Measurements from ENCODE around the gene ZRANB2. TPM values are rescaled to one million over a fixed set of nuclear protein-coding genes. Genes with fewer than 3 reads are reported as not detected.

Gene ZRANB2
- total RNA-seq, 2 donors from 2014 or later: 79.2 to 81.3 TPM

DNA sequence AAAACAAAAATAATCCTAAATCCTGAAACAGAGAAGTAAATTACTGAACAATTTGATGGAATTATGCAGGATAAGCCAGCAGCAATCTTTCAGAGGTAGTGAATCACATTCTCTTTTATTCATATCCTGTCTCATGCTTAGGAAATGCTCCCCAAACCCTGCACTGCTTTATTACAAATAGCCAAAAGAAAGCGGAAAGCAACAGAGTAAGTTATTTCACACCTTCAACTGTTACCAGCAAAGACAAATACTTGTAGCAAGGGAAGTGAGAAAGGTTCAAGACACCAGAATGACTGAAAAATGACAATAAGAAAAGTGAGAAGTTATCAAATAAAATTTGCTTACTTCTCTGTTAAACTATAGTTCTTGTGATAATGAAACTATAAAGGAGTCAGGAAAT, 6.2 kb downstream of the ZRANB2 start:
- intact Hi-C loops (cut with DNase I): no loop called here

GRCh38 chr1:71072273-71072672, 8.6 kb downstream of the ZRANB2 start:
- intact Hi-C loops (cut with DNase I): no loop called here
- DNase-seq (ENCODE audit: low spot score): no peak

More for the DNA sequence above, 6.2 kb downstream of the ZRANB2 start:
- DNase-seq (ENCODE audit: low spot score): no peak

DNA sequence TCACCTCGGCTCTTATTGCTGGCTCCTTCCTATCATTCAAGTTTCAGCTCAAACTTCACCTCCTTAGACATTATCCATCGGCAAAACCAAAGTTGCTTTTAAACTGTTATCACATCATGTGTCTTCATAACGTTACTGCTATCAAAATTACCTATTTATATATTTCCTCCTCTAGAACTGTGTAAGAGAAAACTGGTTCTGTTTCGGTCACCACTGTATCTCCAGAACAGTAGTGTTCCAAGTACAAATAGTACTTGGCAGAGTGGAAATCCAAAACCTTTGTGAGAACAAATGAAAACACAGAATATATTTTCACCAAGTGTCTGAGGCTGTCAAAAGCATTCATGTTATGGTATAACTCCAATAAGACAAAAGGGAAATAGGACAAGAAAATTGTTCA, 9.1 kb downstream of the ZRANB2 start:
- intact Hi-C loops (cut with DNase I): no loop called here
- no peak for DNase-seq (ENCODE audit: low spot score)

DNA sequence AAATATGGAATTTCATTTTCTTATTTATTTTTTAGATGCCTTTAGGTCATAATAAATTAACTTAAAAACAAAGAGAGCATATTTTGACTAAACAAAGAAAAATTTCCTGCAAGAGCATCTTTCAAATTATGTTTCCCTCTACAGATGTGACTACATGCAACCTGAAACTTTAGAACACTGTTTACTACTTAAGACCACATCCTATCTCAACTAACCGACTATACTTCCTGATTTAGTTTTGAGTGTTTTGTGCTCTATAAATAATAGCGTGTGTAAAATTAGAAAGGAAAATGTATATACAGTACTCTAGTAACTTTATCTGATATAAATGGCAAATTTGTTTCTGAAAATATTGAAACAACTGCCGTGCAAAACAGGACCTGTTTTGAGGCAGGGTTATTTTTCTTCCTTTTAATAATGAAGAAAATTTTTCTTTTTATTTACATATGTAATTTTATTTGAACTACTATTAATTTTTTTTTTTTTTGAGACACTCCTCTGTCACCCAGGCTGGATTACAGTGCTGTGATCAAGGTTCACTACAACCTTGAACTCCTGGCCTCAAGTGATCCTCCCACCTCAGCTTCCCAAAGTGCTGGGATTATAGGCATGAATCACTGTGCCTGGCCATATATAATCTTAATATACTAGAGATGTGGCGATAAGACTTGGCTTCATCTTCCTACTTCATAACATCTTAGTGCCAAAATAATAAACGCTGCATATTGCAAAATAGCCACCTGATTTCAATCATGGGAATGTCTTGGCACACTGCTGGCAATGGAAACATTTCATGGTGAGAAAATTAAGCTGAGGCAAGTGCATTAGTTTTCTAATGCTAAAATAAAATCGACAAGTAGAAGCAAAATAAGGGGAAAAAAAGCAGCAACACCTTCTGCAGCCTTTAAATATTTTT, 12.3 kb downstream of the ZRANB2 start:
- DNase-seq (ENCODE audit: low spot score): no peak
- intact Hi-C loops (cut with DNase I): no loop called here

DNA sequence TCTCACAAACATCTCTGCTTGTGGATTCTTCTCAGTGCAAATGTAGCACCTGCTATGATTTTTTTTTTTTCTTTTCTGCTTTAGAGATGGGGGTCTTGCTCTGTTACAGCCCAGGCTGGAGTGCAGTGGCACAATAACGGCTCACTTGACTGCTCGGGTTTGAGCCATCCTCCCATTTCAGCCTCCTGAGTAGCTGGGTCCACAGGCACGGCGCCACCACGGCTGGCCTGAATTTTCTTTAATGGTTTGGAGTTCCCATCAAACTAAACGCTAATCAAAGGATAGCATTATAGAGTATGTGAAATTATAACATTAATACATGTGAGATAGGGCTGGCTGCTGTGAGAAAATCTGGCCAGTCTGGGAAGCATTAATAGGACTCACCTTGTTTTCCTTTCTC, 26.0 kb downstream of the ZRANB2 start:
- DNase-seq (ENCODE audit: low spot score): no peak
- intact Hi-C loops (cut with DNase I): loop anchor here (5.0 to 10.0 kb wide), 2 partner anchors 367 to 370 kb away; no protein-coding TSS in a partner anchor

DNA sequence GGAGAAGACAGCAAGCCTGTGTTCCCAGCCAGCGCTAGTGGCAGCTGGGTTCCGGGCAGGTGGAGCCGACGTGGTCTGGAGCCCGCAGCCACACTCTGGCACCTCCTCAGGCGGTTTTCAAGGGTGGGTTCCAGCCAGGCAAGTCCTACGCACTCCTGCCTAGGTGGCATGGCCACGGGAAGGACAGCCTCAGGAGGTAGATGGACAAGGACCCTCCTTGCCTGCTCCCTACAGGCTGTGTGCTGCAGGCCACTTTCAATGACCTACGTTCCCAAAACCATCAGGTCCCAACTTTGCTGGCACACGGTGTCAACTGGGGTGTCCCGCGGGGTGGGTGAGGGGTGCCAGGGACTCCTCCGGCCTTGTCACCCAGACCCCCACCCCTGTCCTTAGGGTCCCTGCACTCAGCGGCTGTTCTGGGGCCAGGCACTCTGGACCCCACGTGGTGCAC, 26.5 kb downstream of the ZRANB2 start:
- DNase-seq (ENCODE audit: low spot score): peak; percentile 79
- intact Hi-C loops (cut with DNase I): loop anchor here (5.0 to 10.0 kb wide), 2 partner anchors 367 to 370 kb away; no protein-coding TSS in a partner anchor

- DNase-seq (ENCODE audit: low spot score): no peak
- intact Hi-C loops (cut with DNase I): loop anchor here (5.0 to 10.0 kb wide), 2 partner anchors 366 to 369 kb away; no protein-coding TSS in a partner anchor
Observed at GRCh38 chr1:71053758-71054157, 27.1 kb downstream of the ZRANB2 start.

GRCh38 chr1:71053146-71053545, 27.7 kb downstream of the ZRANB2 start:
- intact Hi-C loops (cut with DNase I): loop anchor here (5.0 to 10.0 kb wide), 2 partner anchors 366 to 368 kb away; no protein-coding TSS in a partner anchor

DNA sequence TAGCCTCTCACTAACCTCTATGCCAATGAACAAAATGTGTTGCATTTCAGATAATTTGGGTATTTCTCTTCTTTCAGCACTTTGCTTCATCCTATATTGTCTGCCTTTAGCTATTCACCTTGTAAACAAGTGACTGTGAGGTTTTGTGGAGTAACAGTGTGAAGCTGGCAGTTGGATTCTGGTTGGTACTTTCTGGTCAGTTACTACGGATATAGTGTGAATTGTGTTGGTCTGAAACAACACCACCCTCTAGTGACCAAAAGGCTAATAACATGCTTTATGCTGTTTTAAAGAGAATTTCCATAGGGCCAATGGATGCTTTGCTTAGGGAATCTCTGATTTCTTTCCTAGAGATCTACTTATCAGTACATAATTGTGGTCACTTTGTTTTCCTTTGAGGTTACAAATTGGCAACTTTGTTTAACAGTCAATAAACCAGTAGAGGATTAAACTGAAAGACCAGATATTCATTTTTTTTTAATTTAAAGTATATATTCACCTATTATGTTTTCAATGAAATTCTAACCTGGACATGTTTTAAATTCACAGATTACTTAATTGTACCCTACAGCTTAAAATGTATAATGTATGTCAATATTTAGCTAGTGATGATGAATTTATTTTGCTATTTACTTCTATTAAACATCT, 30.8 kb downstream of the ZRANB2 start:
- intact Hi-C loops (cut with DNase I): loop anchor here (5.0 to 10.0 kb wide), 3 partner anchors 363 to 523 kb away; no protein-coding TSS in a partner anchor
- no peak for DNase-seq (ENCODE audit: low spot score)

More at GRCh38 chr1:71053146-71053545, 27.7 kb downstream of the ZRANB2 start:
- DNase-seq (ENCODE audit: low spot score): no peak

GRCh38 chr1:71047635-71048607, 32.9 kb downstream of the ZRANB2 start, which contains the start of gene PTGER3:
PTGER3 (minus strand) TSS chr1:71047816; CDS start chr1:71047577, 239 bp downstream.
- intact Hi-C loops (cut with DNase I): loop anchor here in 1 of 2 donors (5.0 kb wide), 1 partner anchor 521 kb away; no protein-coding TSS in a partner anchor
- DNase-seq (ENCODE audit: low spot score): peak; percentile 89

DNA sequence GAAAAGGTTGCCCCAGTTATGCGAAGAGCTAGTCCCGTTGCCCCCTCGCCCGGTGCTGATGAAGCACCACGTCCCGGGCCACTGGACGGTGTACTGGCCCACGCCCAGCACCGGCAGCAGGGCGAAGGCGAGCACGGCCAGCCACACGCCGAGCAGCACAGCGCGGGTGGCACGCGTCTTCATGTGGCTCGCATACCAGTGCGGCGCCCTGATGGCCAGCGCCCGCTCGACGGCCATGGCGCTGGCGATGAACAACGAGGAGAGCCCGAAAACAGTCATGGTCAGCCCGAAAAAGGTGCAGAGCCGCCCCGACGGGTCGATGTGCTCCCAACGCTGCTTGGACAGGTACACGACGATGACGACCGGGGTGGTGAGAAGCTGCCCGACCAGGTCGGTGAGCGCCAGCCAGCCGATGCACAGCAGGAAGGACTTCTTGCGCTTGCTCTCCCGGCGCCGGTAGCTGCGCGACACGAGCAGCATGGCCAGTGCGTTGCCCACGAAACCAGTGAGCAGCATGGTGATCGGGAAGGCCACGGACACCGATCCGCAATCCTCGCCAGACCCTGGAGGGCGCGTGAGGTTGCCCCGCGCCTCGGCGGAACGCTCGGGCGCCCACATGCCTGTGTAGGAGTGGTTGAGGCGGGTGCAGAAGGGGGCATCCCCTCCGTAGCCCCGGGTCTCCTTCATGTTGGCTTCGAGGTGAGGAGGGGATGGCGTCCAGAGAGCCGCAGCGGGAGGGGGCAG, 33.8 kb downstream of the ZRANB2 start:
- intact Hi-C loops (cut with DNase I): loop anchor here in 1 of 2 donors (5.0 kb wide), 1 partner anchor 520 kb away; no protein-coding TSS in a partner anchor
- peak; percentile 79 for DNase-seq (ENCODE audit: low spot score)

- DNase-seq (ENCODE audit: low spot score): no peak
- intact Hi-C loops (cut with DNase I): loop anchor here in 1 of 2 donors (5.0 kb wide), 1 partner anchor 518 kb away; no protein-coding TSS in a partner anchor
Observed at GRCh38 chr1:71045463-71046028, 35.3 kb downstream of the ZRANB2 start.

DNA sequence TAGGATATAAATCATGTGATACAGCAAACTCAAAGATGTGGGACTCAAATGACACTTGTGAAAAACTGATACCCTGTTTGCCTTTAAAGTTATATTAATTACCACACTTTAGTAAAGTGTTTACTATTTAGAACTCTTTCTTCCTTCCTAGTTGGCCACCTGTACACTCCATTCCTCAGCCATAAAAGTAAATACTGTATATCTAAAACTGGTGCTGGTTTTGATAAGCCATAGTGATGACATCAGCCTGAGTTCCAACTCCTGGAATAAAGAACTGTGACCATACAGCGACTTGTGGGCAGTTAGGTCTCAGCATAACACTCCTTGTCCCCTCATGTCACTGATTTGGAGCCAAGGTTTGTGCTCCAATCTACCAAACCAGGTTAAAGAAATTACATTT, 36.0 kb downstream of the ZRANB2 start:
- no peak for DNase-seq (ENCODE audit: low spot score)
- intact Hi-C loops (cut with DNase I): loop anchor here in 1 of 2 donors (5.0 kb wide), 1 partner anchor 518 kb away; no protein-coding TSS in a partner anchor

- no peak for DNase-seq (ENCODE audit: low spot score)
- intact Hi-C loops (cut with DNase I): loop anchor here in 1 of 2 donors (2.0 kb wide), 1 partner anchor 44 kb away; no protein-coding TSS in a partner anchor
Observed at GRCh38 chr1:71043065-71043464, 37.8 kb downstream of the ZRANB2 start.

DNA sequence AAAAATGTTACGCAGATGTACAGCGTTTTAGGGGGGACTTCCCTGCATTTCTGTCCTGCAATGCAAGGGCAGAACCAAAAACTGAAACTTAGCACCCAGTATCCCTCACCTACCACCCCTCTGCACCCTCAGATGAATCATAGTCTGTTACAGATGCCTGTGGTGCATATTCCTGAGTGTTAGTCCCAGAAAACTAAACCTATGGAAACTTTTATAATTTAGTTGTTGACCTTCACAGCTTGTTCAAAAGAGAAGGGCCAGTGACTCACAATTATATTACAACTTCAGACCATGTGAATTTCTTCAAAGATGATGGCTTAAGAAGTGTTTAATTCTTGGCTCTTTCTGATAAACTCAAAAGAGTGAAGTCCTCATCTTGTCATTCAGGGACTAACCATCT, 39.0 kb downstream of the ZRANB2 start:
- intact Hi-C loops (cut with DNase I): loop anchor here in 1 of 2 donors (2.0 kb wide), 1 partner anchor 43 kb away; no protein-coding TSS in a partner anchor

DNA sequence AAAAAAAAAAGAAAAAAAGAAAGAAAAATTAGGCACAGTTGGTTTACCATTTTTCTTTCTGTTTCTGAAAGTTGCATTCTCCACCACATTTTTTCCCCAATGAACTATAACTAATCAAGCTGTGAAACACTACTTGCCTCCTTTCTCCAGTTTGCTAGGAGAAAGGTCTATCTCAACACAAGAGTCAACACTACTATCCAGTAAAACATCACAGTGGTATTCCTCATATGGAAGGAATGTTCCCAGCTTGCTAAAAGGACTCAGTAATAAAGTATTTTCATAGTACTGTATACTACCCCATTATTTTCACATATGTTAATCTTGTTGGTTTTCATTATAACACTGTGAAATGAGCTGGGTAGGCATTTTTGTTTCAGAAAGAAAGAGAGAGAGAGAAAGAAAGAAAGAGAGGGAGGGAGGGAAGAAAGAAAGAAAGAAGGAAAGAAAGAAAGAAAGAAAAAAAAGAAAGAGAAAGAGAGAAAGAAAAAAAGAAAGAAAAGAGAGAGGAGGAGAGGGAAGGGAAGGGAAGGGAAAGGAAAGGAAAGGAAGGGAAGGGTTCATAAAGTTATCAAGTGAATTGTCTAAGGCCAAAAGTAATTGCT, 41.1 kb downstream of the ZRANB2 start:
- DNase-seq (ENCODE audit: low spot score): no peak
- intact Hi-C loops (cut with DNase I): no loop called here

More for the DNA sequence above, 39.0 kb downstream of the ZRANB2 start:
- no peak for DNase-seq (ENCODE audit: low spot score)

DNA sequence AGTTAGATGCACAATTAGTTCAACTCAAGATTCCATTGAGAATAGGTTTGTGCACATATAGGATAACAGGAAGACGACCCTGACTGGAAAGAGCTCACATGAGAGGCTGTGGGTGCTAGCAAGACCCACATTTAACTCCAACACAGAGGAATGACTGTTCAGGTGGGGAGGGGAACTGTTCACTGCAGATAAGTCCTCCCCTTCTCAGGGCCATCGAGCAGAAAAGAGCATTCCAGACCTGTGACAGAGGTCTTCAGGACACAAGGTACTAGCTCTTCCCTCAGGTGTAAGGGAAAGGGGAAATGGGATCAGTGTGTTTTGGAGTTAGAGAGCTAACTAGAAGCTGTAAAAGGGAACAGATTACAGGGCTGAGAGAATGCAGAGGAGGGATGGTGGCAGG, 41.9 kb downstream of the ZRANB2 start:
- DNase-seq (ENCODE audit: low spot score): no peak
- intact Hi-C loops (cut with DNase I): no loop called here

Measured in posterior vena cava (tissue), 2 donors.